K562 (cell line): ENCODE measurements around the gene LRRC3C. TPM values are rescaled to one million over a fixed set of nuclear protein-coding genes. Genes with fewer than 3 reads are reported as not detected.

Source experiments
- MGA ChIP-seq: fragments of 450-650 bp; IDR thresholded peaks from 2 replicates; pipeline ENCODE4 v1.6.1; 2016; ENCODE audit warnings: mild to moderate bottlenecking, moderate library complexity
- RBM39 ChIP-seq: fragments of 200-400 bp; formaldehyde crosslinking; optimal IDR thresholded peaks from 2 replicates; pipeline ENCODE3; 2018; ENCODE audit warnings: low read depth, low read length
- polyA plus RNA-seq, 8 experiments: library from polyadenylated mRNA; depleted of rRNA in 4 of 8; stranded (reverse) in 5 of 8; unstranded in 3 of 8; fragments of >200 nt; fragmentation: Nextera tagmentation in 2 of 8; fragmentation: Illumina TruSeq in 1 of 8; extraction: Ambion mirVana in 2 of 8; extraction: Trizol in 1 of 8; gene quantifications; 2 replicates each; pipeline versions ENCODE4 v1.2.1 to v1.2.3, GENCODE V29; 2011 to 2014; ENCODE audit warnings: inconsistent platforms in 1 of 8, missing spikeins in 1 of 8
- total RNA-seq, 7 experiments: library from RNA; depleted of rRNA in 6 of 7; stranded (reverse); fragments of >200 nt in 6 of 7; fragmentation: Illumina TruSeq in 2 of 7; extraction: Trizol in 2 of 7; gene quantifications; 2 replicates each; pipeline versions ENCODE4 v1.2.1 to v1.2.3, GENCODE V29; 2011 to 2021; ENCODE audit warnings: low replicate concordance in 1 of 7

The LRRC3C gene
- total and polyA plus RNA-seq, 9 of the 15 experiments (the other 6 are each of a cell fraction or from before 2014, with no cell fraction given), result not detected

- no peak for TF ChIP-seq RBM39
- no peak for TF ChIP-seq MGA
Observed at GRCh38 chr17:39944393-39944711, 16.8 kb downstream of the LRRC3C start (continued).
